RWPE2 (cell line): ENCODE results near the gene TMEM229A.
"Not testable (repeated sequence)": the region's sequence is repeated elsewhere in the genome, so short reads cannot be mapped to it uniquely, and the experiment has no call there.

Source experiments
- ATAC-seq: fragments of 200-7000 bp; cut with Tn5 transposase; 3 replicates; pipeline ENCODE4 v1.9.1; 2021; ENCODE audit warnings: low read depth
- DNase-seq: peaks from one replicate; pipeline ENCODE4 v3.0.0-alpha.2; 2020; ENCODE audit warnings: low spot score
- H3K27ac ChIP-seq: fragments of 450-650 bp; 2 replicates; pipeline ENCODE4 v1.5.1; 2017; ENCODE audit warnings: mild to moderate bottlenecking; ENCODE audit not compliant: poor library complexity, severe bottlenecking
- H3K27me3 ChIP-seq: fragments of 250-450 bp; sonication (Bioruptor Pico); 2 replicates; pipeline ENCODE4 v1.5.1; 2021; ENCODE audit warnings: mild to moderate bottlenecking, moderate library complexity; ENCODE audit not compliant: insufficient read depth, poor library complexity, severe bottlenecking
- H3K36me3 ChIP-seq: fragments of 250-450 bp; sonication (Bioruptor Pico); 2 replicates; pipeline ENCODE4 v1.5.1; 2020; ENCODE audit warnings: low read depth, mild to moderate bottlenecking, moderate library complexity
- H3K4me1 ChIP-seq: fragments of 250-450 bp; sonication (Bioruptor Pico); 2 replicates; pipeline ENCODE4 v1.5.1; 2021; ENCODE audit warnings: mild to moderate bottlenecking, moderate library complexity; ENCODE audit not compliant: insufficient read depth, poor library complexity, severe bottlenecking
- H3K4me3 ChIP-seq: fragments of 250-450 bp; sonication (Bioruptor Pico); 2 replicates; pipeline ENCODE4 v1.5.1; 2021; ENCODE audit warnings: mild to moderate bottlenecking, moderate library complexity; ENCODE audit not compliant: severe bottlenecking
- H3K9me3 ChIP-seq: fragments of 250-450 bp; sonication (Bioruptor Pico); 2 replicates; pipeline ENCODE4 v1.5.1; 2021; ENCODE audit warnings: mild to moderate bottlenecking, moderate library complexity; ENCODE audit not compliant: severe bottlenecking
- CTCF ChIP-seq: fragments of 450-650 bp; IDR thresholded peaks from one replicate; pipeline ENCODE4 v1.5.1; 2017; ENCODE audit warnings: mild to moderate bottlenecking, moderate library complexity; ENCODE audit not compliant: poor library complexity, severe bottlenecking

The TMEM229A gene

GRCh38 chr7:124020060-124020459, 12.8 kb downstream of the TMEM229A start:
- Histone ChIP-seq H3K36me3 (no peaks in the 10 kb centered on the region), H3K9me3 (no peaks in the 10 kb centered on the region), H3K27me3 (no peaks in the 10 kb centered on the region), H3K27ac (no peak overlapping the region), H3K4me3 (no peak overlapping the region), H3K4me1 (no peaks in the 10 kb centered on the region)
- DNase-seq (no peak), ATAC-seq (no peak)
- no peak for TF ChIP-seq CTCF

- Histone ChIP-seq H3K4me1 (no peaks in the 10 kb centered on the region), H3K27ac (no peak overlapping the region), H3K27me3 (no peaks in the 10 kb centered on the region), H3K4me3 (no peak overlapping the region), H3K36me3 (no peaks in the 10 kb centered on the region), H3K9me3 (no peaks in the 10 kb centered on the region)
- no peak for TF ChIP-seq CTCF
- DNase-seq = no peak
- ATAC-seq = no peak
These were observed 19.6 kb downstream of the TMEM229A start for GRCh38 chr7:124013306-124013705.

- Histone ChIP-seq H3K27ac (no peak overlapping the region), H3K9me3 (no peaks in the 10 kb centered on the region), H3K27me3 (no peaks in the 10 kb centered on the region), H3K4me3 (no peak overlapping the region), H3K4me1 (no peaks in the 10 kb centered on the region), H3K36me3 (no peaks in the 10 kb centered on the region)
- no peak for TF ChIP-seq CTCF
- ATAC-seq (no peak), DNase-seq (no peak)
These were observed 20.0 kb downstream of the TMEM229A start for GRCh38 chr7:124012864-124013263.

GRCh38 chr7:124009321-124009720, 23.5 kb downstream of the TMEM229A start:
- DNase-seq (no peak), ATAC-seq (no peak)
- H3K36me3 ChIP-seq = no peaks in the 10 kb centered on the region
- no peaks in the 10 kb centered on the region for H3K4me1 ChIP-seq
- H3K27ac ChIP-seq = no peak overlapping the region
- no peak overlapping the region for H3K4me3 ChIP-seq
- no peaks in the 10 kb centered on the region for H3K9me3 ChIP-seq
- H3K27me3 ChIP-seq = no peaks in the 10 kb centered on the region
- no peak for TF ChIP-seq CTCF

GRCh38 chr7:124008296-124008695, 24.6 kb downstream of the TMEM229A start:
- H3K9me3 ChIP-seq, H3K36me3 ChIP-seq, ATAC-seq, H3K27me3 ChIP-seq, H3K27ac ChIP-seq, H3K4me3 ChIP-seq, H3K4me1 ChIP-seq, DNase-seq: not testable (repeated sequence)

- H3K27me3 ChIP-seq = no peaks in the 10 kb centered on the region
- H3K4me1 ChIP-seq = no peaks in the 10 kb centered on the region
- no peak overlapping the region for H3K27ac ChIP-seq
- no peak for TF ChIP-seq CTCF
- ATAC-seq = no peak
- no peak for DNase-seq
- H3K36me3 ChIP-seq = no peaks in the 10 kb centered on the region
- H3K4me3 ChIP-seq = no peak overlapping the region
- no peaks in the 10 kb centered on the region for H3K9me3 ChIP-seq
These were observed 33.2 kb downstream of the TMEM229A start for GRCh38 chr7:123999703-124000102.
